ENCODE data around the gene TRHDE. TPM values are rescaled to one million over a fixed set of nuclear protein-coding genes. Genes with fewer than 3 reads are reported as not detected.

Gene TRHDE
- polyA plus RNA-seq, 1 donor from 2014 or later: 20.6 TPM

DNA sequence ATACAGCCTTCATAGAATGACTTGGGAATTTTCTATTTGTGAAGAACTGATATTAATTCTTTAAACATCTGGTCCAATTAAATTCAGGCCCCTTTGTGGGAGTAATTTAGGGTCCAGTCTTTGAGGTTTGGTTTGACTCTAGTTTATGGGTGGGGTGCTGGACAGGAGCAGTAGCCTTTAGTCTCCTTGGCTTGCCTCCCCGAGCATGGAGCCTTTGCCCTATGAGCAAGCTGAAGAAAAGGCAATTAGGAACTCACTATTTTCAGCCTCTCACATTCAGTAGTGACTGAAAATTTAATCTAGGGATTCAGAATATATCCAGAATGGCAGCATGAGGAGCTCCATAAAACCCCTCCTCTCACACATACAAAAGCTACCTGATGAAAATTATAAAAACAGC lies 161.1 kb downstream of the TRHDE start:
- TF ChIP-seq, protein P1, sequence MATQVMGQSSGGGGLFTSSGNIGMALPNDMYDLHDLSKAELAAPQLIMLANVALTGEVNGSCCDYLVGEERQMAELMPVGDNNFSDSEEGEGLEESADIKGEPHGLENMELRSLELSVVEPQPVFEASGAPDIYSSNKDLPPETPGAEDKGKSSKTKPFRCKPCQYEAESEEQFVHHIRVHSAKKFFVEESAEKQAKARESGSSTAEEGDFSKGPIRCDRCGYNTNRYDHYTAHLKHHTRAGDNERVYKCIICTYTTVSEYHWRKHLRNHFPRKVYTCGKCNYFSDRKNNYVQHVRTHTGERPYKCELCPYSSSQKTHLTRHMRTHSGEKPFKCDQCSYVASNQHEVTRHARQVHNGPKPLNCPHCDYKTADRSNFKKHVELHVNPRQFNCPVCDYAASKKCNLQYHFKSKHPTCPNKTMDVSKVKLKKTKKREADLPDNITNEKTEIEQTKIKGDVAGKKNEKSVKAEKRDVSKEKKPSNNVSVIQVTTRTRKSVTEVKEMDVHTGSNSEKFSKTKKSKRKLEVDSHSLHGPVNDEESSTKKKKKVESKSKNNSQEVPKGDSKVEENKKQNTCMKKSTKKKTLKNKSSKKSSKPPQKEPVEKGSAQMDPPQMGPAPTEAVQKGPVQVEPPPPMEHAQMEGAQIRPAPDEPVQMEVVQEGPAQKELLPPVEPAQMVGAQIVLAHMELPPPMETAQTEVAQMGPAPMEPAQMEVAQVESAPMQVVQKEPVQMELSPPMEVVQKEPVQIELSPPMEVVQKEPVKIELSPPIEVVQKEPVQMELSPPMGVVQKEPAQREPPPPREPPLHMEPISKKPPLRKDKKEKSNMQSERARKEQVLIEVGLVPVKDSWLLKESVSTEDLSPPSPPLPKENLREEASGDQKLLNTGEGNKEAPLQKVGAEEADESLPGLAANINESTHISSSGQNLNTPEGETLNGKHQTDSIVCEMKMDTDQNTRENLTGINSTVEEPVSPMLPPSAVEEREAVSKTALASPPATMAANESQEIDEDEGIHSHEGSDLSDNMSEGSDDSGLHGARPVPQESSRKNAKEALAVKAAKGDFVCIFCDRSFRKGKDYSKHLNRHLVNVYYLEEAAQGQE (IDR thresholded peaks at IDR 0.05; ENCODE audit: borderline replicate concordance): no peak
- TF ChIP-seq MXI1 (conservative IDR thresholded peaks at IDR 0.05; ENCODE audit: poor library complexity, severe bottlenecking) (no peak), SMC3 (conservative IDR thresholded peaks at IDR 0.05; ENCODE audit: poor library complexity) (no peak), EP300 (conservative IDR thresholded peaks at IDR 0.05; ENCODE audit: poor library complexity, severe bottlenecking) (no peak), TAF1 (IDR thresholded peaks at IDR 0.05; ENCODE audit: low read depth) (no peak), RAD21 (conservative IDR thresholded peaks at IDR 0.05) (no peak), POLR2AphosphoS5 (IDR thresholded peaks at IDR 0.05) (no peak), EZH2 (IDR thresholded peaks at IDR 0.05; ENCODE audit: borderline replicate concordance, insufficient read depth, low read length, poor library complexity, severe bottlenecking) (no peak)
- Histone ChIP-seq H3K79me2 (replicated peaks; ENCODE audit: insufficient read depth, low read length) (no peaks in the 10 kb centered on the region), H3K4me2 (ENCODE audit: low read length) (no peak overlapping the region), H2AFZ (ENCODE audit: low read depth, low read length) (no peak overlapping the region), H3K9ac (ENCODE audit: low read length) (no peak overlapping the region), H3K9me3 (ENCODE audit: low read length) (no peaks in the 10 kb centered on the region), H3F3A (ENCODE audit: insufficient read depth, low read length, poor library complexity, severe bottlenecking) (no peaks in the 10 kb centered on the region), H3K27me3 (ENCODE audit: insufficient read depth, low read depth, low read length) (no peaks in the 10 kb centered on the region), H4K20me1 (ENCODE audit: insufficient read depth) (no peaks in the 10 kb centered on the region), H3K36me3 (ENCODE audit: insufficient read depth, low read length) (no peaks in the 10 kb centered on the region), H3K4me3 (ENCODE audit: low read length) (no peak overlapping the region), H3K9me2 (ENCODE audit: insufficient read depth, low read length) (no peaks in the 10 kb centered on the region), H3K27ac (ENCODE audit: low read length) (no peak overlapping the region)

- no peak overlapping the region for H3K4me2 ChIP-seq (ENCODE audit: low read length)
- H3K36me3 ChIP-seq (ENCODE audit: insufficient read depth, low read length): no peaks in the 10 kb centered on the region
- H3F3A ChIP-seq (ENCODE audit: insufficient read depth, low read length, poor library complexity, severe bottlenecking): no peaks in the 10 kb centered on the region
- H3K9me3 ChIP-seq (ENCODE audit: low read length): no peaks in the 10 kb centered on the region
- H3K27ac ChIP-seq (ENCODE audit: low read length): no peak overlapping the region
- H3K79me2 ChIP-seq (replicated peaks; ENCODE audit: insufficient read depth, low read length): no peaks in the 10 kb centered on the region
- no peak overlapping the region for H3K9ac ChIP-seq (ENCODE audit: low read length)
- no peak overlapping the region for H2AFZ ChIP-seq (ENCODE audit: low read depth, low read length)
- H3K4me3 ChIP-seq (ENCODE audit: low read length): no peak overlapping the region
- H3K9me2 ChIP-seq (ENCODE audit: insufficient read depth, low read length): no peaks in the 10 kb centered on the region
- no peaks in the 10 kb centered on the region for H3K27me3 ChIP-seq (ENCODE audit: insufficient read depth, low read depth, low read length)
- H4K20me1 ChIP-seq (ENCODE audit: insufficient read depth): no peaks in the 10 kb centered on the region
- TF ChIP-seq MXI1 (conservative IDR thresholded peaks at IDR 0.05; ENCODE audit: poor library complexity, severe bottlenecking): no peak
- no peak for TF ChIP-seq CTCF (IDR thresholded peaks at IDR 0.05; ENCODE audit: poor library complexity, severe bottlenecking)
- TF ChIP-seq EZH2 (IDR thresholded peaks at IDR 0.05; ENCODE audit: borderline replicate concordance, insufficient read depth, low read length, poor library complexity, severe bottlenecking): no peak
- TF ChIP-seq POLR2AphosphoS5 (IDR thresholded peaks at IDR 0.05): no peak
- TF ChIP-seq RAD21 (conservative IDR thresholded peaks at IDR 0.05): no peak
- no peak for TF ChIP-seq EP300 (conservative IDR thresholded peaks at IDR 0.05; ENCODE audit: poor library complexity, severe bottlenecking)
- TF ChIP-seq, protein P1 (IDR thresholded peaks at IDR 0.05; ENCODE audit: borderline replicate concordance): no peak
- TF ChIP-seq SMC3 (conservative IDR thresholded peaks at IDR 0.05; ENCODE audit: poor library complexity): no peak
- TF ChIP-seq TAF1 (IDR thresholded peaks at IDR 0.05; ENCODE audit: low read depth): no peak
These were observed 162.8 kb downstream of the TRHDE start for GRCh38 chr12:72434999-72435398.
